A673 (cell line): ENCODE data around the gene NCOR1.

Experiments used
- CTCF ChIP-seq: fragments of 300-800, 200-600 bp; sonication (generic); conservative IDR thresholded peaks from 2 replicates; pipeline ENCODE4 v1.5.1; 2017; ENCODE audit warnings: low read depth, mild to moderate bottlenecking, antibody characterized with exemption, low read length, moderate library complexity, mixed read lengths
- EZH2 ChIP-seq: fragments of 200-600 bp; sonication (generic); IDR thresholded peaks from 2 replicates; pipeline ENCODE4 v1.6.1; 2017; ENCODE audit warnings: borderline replicate concordance, low read depth, mild to moderate bottlenecking, mixed read lengths, antibody characterized with exemption, low read length; ENCODE audit not compliant: poor library complexity, severe bottlenecking

- TF ChIP-seq CTCF (no peak), EZH2 (no peak)
Measured at GRCh38 chr17:16108386-16108785, 106.9 kb downstream of the NCOR1 start.
